ENCODE results near the gene MED16. TPM values are rescaled to one million over a fixed set of nuclear protein-coding genes. Genes with fewer than 3 reads are reported as not detected.

MED16 gene, protein sequence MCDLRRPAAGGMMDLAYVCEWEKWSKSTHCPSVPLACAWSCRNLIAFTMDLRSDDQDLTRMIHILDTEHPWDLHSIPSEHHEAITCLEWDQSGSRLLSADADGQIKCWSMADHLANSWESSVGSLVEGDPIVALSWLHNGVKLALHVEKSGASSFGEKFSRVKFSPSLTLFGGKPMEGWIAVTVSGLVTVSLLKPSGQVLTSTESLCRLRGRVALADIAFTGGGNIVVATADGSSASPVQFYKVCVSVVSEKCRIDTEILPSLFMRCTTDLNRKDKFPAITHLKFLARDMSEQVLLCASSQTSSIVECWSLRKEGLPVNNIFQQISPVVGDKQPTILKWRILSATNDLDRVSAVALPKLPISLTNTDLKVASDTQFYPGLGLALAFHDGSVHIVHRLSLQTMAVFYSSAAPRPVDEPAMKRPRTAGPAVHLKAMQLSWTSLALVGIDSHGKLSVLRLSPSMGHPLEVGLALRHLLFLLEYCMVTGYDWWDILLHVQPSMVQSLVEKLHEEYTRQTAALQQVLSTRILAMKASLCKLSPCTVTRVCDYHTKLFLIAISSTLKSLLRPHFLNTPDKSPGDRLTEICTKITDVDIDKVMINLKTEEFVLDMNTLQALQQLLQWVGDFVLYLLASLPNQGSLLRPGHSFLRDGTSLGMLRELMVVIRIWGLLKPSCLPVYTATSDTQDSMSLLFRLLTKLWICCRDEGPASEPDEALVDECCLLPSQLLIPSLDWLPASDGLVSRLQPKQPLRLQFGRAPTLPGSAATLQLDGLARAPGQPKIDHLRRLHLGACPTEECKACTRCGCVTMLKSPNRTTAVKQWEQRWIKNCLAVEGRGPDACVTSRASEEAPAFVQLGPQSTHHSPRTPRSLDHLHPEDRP
- polyA plus RNA-seq (2012; ENCODE audit: low read depth, missing spikeins) = 25.2 TPM

DNA sequence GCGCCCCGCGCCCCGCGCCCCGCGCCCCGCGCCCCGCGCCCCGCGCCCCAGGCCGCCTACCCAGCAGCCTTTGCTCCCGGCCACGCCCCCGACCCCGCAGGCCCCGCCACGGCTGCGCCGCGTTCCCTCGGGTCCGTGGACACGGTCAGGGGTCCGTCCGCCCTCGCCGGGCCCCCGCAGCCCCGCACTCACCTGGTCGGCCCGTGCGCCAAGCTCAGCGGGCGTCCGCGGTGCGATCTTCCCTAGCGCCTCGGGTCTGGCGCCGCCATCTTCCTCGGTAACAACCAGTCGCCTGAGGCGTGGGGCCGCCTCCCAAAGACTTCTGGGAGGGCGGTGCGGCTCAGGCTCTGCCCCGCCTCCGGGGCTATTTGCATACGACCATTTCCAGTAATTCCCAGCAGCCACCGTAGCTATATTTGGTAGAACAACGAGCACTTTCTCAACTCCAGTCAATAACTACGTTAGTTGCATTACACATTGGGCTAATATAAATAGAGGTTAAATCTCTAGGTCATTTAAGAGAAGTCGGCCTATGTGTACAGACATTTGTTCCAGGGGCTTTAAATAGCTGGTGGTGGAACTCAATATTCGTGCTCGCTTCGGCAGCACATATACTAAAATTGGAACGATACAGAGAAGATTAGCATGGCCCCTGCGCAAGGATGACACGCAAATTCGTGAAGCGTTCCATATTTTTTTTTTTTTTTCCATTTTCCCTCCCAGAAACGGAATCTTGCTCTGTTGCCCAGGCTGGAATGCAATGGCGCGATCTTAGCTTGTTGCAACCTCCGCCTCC, at the start of gene MED16, which contains the start of gene RNU6-9:
MED16 (minus strand) TSS at position 294 of the 796 bp plus-strand sequence. CDS start 2,056 bp downstream, outside the sequence.
RNU6-9 (plus strand) TSS at position 591 of the 796 bp plus-strand sequence.
- DNase-seq (ENCODE audit: insufficient read length, low spot score) (peak; percentile 99), FAIRE-seq (peak; percentile 94)
- TF ChIP-seq POLR2A (IDR thresholded peaks at IDR 0.05; ENCODE audit: low read depth, low read length) (no peak), TAF1 (IDR thresholded peaks at IDR 0.05; ENCODE audit: low read depth, low read length) (0 out of 2 replicates have a peak, but pooled peaks have one; percentile 48), SPI1 (IDR thresholded peaks at IDR 0.05; ENCODE audit: low read depth, low read length) (no peak), POLR2AphosphoS5 (IDR thresholded peaks at IDR 0.05; ENCODE audit: low read depth, low read length) (0 out of 2 replicates have a peak, but pooled peaks have one; percentile 51), POU2F2 (IDR thresholded peaks at IDR 0.05; ENCODE audit: low read depth, low read length) (peak; percentile 99)

DNA sequence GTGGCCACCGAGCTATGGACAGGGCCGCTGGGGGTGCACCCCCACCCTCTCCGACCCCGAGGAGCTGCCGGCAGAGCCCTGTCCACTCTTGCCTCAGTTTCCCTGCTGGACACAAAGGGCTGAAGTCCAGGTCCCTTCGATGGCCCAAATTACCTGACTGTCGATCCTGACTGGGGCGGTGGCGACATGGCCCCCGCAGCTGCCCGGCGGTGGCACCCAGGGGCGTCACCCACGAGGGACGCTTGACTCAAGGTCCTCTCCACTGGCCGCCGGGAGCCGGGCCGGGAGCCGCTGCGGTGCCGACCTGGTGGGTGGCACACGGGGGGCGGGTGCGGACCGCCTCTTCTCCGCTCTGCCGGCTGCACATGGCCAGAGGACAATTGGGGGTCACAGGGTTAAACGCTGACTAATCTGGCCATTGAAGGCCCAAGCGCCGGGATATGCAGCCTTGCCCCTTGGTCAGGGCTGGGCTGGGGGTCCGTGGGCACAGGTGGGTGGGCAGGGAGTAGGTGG, 49.2 kb upstream of the MED16 start:
- no peak for DNase-seq (ENCODE audit: insufficient read length, low spot score)
- TF ChIP-seq POU2F2 (IDR thresholded peaks at IDR 0.05; ENCODE audit: low read depth, low read length) (no peak), POLR2AphosphoS5 (IDR thresholded peaks at IDR 0.05; ENCODE audit: low read depth, low read length) (no peak), TAF1 (IDR thresholded peaks at IDR 0.05; ENCODE audit: low read depth, low read length) (no peak)
- FAIRE-seq = no peak

DNA sequence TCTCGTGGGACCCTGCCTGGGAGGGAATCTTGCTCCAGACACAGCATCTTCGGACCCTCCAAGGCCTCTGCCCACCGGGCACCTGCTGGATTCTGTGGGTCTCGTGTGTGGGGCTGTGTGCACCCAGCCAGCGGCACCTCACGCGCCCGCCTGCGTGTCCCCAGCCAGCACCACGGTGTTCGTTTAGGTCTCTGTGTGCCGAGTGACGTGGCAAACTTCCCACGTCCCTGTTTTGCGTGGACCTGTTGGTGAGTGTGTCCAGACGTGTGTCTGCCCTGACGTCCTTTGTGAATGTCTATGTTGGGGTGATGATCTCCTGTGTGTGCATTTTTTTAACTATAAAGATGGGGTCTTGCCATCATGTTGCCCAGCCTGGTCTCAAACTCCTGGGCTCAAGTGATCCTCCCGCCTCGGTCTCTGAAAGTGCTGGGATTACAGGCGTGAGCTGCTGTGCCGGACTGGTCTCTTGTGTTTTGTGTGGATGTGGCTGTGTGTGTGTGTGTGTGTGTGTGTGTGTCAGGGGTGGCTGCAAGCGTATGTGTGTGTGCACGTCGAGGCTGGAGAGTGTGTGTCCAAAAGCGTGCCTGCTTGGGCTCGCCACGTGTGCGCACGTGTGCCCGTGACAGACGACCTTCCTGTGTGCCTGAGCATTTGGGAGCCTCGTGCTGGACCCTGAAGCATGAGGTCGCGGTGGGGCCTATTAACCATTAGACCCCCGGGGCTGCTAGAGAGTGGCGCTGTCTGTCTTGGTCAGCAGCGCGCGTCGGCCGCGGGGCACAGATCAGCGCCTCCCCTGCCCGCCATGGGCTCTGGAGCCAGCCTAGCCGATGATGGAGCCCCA, 48.5 kb upstream of the MED16 start:
- TF ChIP-seq POLR2A (IDR thresholded peaks at IDR 0.05; ENCODE audit: low read depth, low read length) (no peak), TAF1 (IDR thresholded peaks at IDR 0.05; ENCODE audit: low read depth, low read length) (no peak), POU2F2 (IDR thresholded peaks at IDR 0.05; ENCODE audit: low read depth, low read length) (no peak), POLR2AphosphoS5 (IDR thresholded peaks at IDR 0.05; ENCODE audit: low read depth, low read length) (no peak), SPI1 (IDR thresholded peaks at IDR 0.05; ENCODE audit: low read depth, low read length) (no peak)
- DNase-seq (ENCODE audit: insufficient read length, low spot score) = no peak
- FAIRE-seq = peak; percentile 9

DNA sequence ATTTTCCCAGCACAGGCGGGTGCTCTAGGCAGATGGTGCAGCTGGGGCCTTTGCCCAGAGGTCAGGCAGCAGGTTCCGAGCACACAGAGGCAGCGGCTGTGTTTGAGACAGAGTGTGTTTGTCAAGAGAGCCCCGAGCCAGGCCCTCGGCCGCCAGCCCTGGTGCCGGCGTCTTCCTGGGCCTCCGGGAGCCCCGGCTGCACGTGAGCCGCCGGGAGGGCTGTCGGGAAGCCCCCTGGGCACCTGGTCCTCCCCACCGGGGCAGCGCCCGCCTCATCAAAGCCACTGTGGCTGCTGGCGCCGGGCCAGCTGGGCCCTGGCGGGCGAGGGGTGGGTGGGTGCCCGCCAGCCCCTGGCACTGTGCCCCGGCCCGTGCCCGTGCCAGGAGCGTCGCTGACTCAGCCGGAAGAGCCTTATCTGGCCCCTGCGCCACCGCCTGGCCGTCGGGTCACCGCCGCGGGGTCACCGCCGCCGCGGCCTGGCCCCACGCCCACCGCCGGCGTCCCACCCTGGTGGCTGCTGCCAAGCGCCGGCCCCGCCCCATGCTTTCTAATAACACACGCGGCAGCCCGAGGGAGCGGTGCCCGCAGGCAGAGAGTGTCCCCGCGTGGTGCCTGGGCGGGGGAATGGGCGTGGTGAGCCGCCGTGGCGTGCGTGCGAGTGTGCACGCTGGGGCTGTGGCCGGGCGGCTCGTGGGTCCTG, 47.8 kb upstream of the MED16 start:
- DNase-seq (ENCODE audit: insufficient read length, low spot score) = no peak
- TF ChIP-seq POLR2A (IDR thresholded peaks at IDR 0.05; ENCODE audit: low read depth, low read length) (no peak), POLR2AphosphoS5 (IDR thresholded peaks at IDR 0.05; ENCODE audit: low read depth, low read length) (peak; percentile 23; the same call in 1 of the 2 replicates), SPI1 (IDR thresholded peaks at IDR 0.05; ENCODE audit: low read depth, low read length) (no peak), TAF1 (IDR thresholded peaks at IDR 0.05; ENCODE audit: low read depth, low read length) (no peak)
- FAIRE-seq = peak; percentile 75

DNA sequence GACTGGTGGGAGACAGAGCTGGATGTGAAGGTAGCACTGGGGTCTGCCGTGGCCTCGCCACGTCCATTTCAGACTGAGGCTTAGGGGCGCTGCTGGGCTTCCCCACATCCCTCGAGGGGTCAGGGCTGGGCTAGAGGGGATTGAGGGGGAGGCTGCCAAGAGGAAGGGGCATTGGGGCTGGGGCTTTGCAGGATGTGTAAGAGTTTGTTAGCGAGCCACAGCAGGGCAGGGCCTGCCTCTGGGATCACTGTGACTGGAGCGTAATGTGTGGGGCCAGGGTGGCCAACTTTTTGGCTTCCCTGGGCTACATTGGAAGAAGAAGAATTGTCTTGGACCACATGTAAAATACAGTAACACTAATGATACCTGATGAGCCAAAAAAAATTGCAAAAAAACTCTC, 46.9 kb upstream of the MED16 start:
- DNase-seq (ENCODE audit: insufficient read length, low spot score) = no peak
- TF ChIP-seq POLR2AphosphoS5 (IDR thresholded peaks at IDR 0.05; ENCODE audit: low read depth, low read length) (no peak), SPI1 (IDR thresholded peaks at IDR 0.05; ENCODE audit: low read depth, low read length) (no peak), PAX5 (IDR thresholded peaks at IDR 0.05; ENCODE audit: insufficient read depth, low read length, severe bottlenecking) (no peak), TAF1 (IDR thresholded peaks at IDR 0.05; ENCODE audit: low read depth, low read length) (no peak), POU2F2 (IDR thresholded peaks at IDR 0.05; ENCODE audit: low read depth, low read length) (no peak), POLR2A (IDR thresholded peaks at IDR 0.05; ENCODE audit: low read depth, low read length) (no peak)
- FAIRE-seq = peak; percentile 5

DNA sequence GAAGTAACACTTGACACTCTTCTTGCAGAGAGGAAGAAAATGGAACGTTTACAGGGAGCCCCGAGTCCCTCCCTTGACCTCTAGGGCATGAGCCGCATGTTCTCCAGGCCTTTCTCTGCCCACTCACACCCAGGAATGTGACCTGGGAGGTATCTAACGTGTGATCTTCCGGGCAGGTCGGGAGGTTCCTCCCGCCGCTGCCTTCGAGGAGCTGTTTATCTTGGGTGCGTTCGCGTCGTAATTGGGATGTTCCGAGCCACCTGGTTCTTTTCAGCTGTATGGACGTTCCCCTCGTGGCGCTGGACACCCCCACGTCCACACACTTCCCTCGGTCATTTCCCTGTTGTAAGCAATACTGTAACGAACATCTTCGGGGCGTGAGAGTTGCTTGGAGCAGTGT, 46.5 kb upstream of the MED16 start:
- TF ChIP-seq SPI1 (IDR thresholded peaks at IDR 0.05; ENCODE audit: low read depth, low read length) (no peak), PAX5 (IDR thresholded peaks at IDR 0.05; ENCODE audit: insufficient read depth, low read length, severe bottlenecking) (no peak), POU2F2 (IDR thresholded peaks at IDR 0.05; ENCODE audit: low read depth, low read length) (no peak), POLR2AphosphoS5 (IDR thresholded peaks at IDR 0.05; ENCODE audit: low read depth, low read length) (no peak), POLR2A (IDR thresholded peaks at IDR 0.05; ENCODE audit: low read depth, low read length) (no peak), TAF1 (IDR thresholded peaks at IDR 0.05; ENCODE audit: low read depth, low read length) (no peak)
- FAIRE-seq (no peak), DNase-seq (ENCODE audit: insufficient read length, low spot score) (no peak)

DNA sequence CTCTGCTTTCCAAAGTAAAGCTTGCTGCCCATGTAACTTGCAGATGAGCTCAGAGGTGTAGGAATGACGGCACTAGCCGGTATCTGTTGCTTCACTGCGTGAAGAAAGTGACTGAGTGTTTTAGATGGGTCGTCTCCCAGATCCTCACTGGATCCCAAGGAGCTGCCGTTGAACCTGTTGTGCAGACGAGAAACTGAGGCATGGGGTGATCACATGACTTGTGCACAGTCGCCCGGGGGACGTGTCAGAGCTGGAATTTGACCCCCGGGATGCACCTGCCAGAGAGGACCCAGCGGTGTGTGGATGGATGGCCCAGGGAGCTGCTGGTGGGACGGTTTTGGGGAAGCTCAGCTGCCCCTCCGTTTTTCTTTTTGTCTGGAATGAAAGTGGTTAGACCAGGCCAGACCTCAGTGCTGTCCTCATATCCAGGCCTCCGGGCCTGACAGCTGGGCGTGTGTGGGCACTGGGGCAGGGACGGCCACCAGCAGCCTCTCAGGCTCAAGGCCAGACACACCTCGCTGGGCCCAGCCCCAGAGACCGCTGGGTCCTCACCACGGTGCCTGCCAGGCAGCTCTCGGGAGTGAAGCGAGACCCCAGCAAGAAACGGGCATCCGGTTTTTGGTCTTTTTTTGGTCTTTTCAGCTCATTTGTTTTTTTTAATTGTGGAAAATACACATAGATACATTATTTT, 45.4 kb upstream of the MED16 start:
- FAIRE-seq = no peak
- DNase-seq (ENCODE audit: insufficient read length, low spot score) = no peak
- TF ChIP-seq POLR2A (IDR thresholded peaks at IDR 0.05; ENCODE audit: low read depth, low read length) (no peak), SPI1 (IDR thresholded peaks at IDR 0.05; ENCODE audit: low read depth, low read length) (no peak), POU2F2 (IDR thresholded peaks at IDR 0.05; ENCODE audit: low read depth, low read length) (no peak), TAF1 (IDR thresholded peaks at IDR 0.05; ENCODE audit: low read depth, low read length) (no peak), PAX5 (IDR thresholded peaks at IDR 0.05; ENCODE audit: insufficient read depth, low read length, severe bottlenecking) (no peak), POLR2AphosphoS5 (IDR thresholded peaks at IDR 0.05; ENCODE audit: low read depth, low read length) (no peak)

Data from GM12891 (cell line).